Heart right ventricle (tissue), 16 donors: ENCODE results near the gene HRCT1. TPM values are rescaled to one million over a fixed set of nuclear protein-coding genes. Genes with fewer than 3 reads are reported as not detected.

Source experiments
- ATAC-seq, 8 donors: fragments of 200-7000 bp; cut with Tn5 transposase; one replicate each; pipeline ENCODE4 v1.9.1; 2020; ENCODE audit warnings: mild to moderate bottlenecking in 8 of 8, moderate library complexity in 8 of 8, moderate number of reproducible peaks in 1 of 8
- DNase-seq, 2 donors: peaks; one replicate each; pipeline ENCODE4 v3.0.0-alpha.2; 2020
- H3K27ac ChIP-seq, 10 donors: fragments of 200-600 bp; sonication (generic) in 2 of 10; one replicate each; pipeline versions ENCODE4 v1.5.0 to v1.8.0; 2020 to 2022; ENCODE audit warnings: mild to moderate bottlenecking in 3 of 10
- H3K27me3 ChIP-seq, 7 donors: fragments of 200-600 bp; one replicate each; pipeline ENCODE4 v1.8.0; 2021 to 2022; ENCODE audit warnings: mild to moderate bottlenecking in 2 of 7
- H3K36me3 ChIP-seq, 9 donors: fragments of 200-600 bp; sonication (generic) in 1 of 9; one replicate each; pipeline versions ENCODE4 v1.5.0 to v1.8.0; 2020 to 2022; ENCODE audit warnings: mild to moderate bottlenecking in 2 of 9
- H3K4me1 ChIP-seq, 9 donors: fragments of 200-600 bp; sonication (generic) in 1 of 9; one replicate each; pipeline versions ENCODE4 v1.5.0 to v1.8.0; 2020 to 2022; ENCODE audit warnings: mild to moderate bottlenecking in 4 of 9
- H3K4me3 ChIP-seq, 10 donors: fragments of 200-600 bp; sonication (generic) in 2 of 10; one replicate each; pipeline versions ENCODE4 v1.5.0 to v1.8.0; 2020 to 2022; ENCODE audit warnings: mild to moderate bottlenecking in 7 of 10, moderate library complexity in 2 of 10
- H3K9me3 ChIP-seq, 11 donors: fragments of 200-600 bp in 10 of 11; sonication (generic) in 2 of 11; one replicate each; pipeline versions ENCODE4 v1.5.0 to v1.8.0; 2013 to 2022; ENCODE audit warnings: mild to moderate bottlenecking in 2 of 11, control low read depth in 1 of 11, moderate library complexity in 1 of 11
- WGBS, 2 donors: extraction: QIAGEN DNeasy Blood & Tissue Kit; methylation state at CpG; one replicate each; pipeline ENCODE4 v1.1.7; 2013; ENCODE audit warnings: inconsistent platforms in 1 of 2; 5-methylcytosine and 5-hydroxymethylcytosine counted together
- intact Hi-C, 10 donors: fragments of 100-400 bp; cut with DNase I; formaldehyde crosslinking; loops; one replicate each; pipeline versions ENCODE4 v1.11.1 to v1.14.2; 2022
- long read RNA-seq, 3 donors: library from polyadenylated mRNA; unstranded; transcript quantifications; one replicate each; pipeline ENCODE4 v2.0.0, GENCODE V29; 2020 to 2021
- polyA plus RNA-seq, 2 donors: library from polyadenylated mRNA; stranded (reverse); fragments of 200-250 nt; gene quantifications; one replicate each; pipeline ENCODE4 v1.2.3, GENCODE V29; 2013
- total RNA-seq, 10 donors: library from RNA; stranded (reverse); fragmentation: NEBNext Ultra II Directional in 3 of 10; extraction: Animal tissue kit (Norgen Biotek cat#: 25700) in 3 of 10; gene quantifications; one replicate each; pipeline versions ENCODE4 v1.2.1 to v1.2.4, GENCODE V29; 2021 to 2023
- TF ChIP-seq, protein P1 (sequence below), 9 donors: fragments of 200-600 bp; sonication (generic) in 2 of 9; IDR thresholded peaks; one replicate each; pipeline versions ENCODE4 v1.5.0 to v1.8.0; 2021 to 2022; ENCODE audit warnings: antibody characterized with exemption in 9 of 9, mild to moderate bottlenecking in 5 of 9, moderate library complexity in 1 of 9
- donor health status: Arrhythmogenic right ventricular cardiomyopathy.
- donor health status: ischemic (EF 13 %, LVEDD 7.1; RV severe dilation, severe dysfunction).
- donor health status: healthy with polysubstance abuse.
- donor health status: DM: no; HTN: yes; CAD: no.
- donor health status: DM: no; HTN: no; CAD: no.
- donor health status: ischemic (EF 25% LVEDD 6.9; RV normal size, moderate dysfunction).
- donor health status: ischemic (EF 25% LVEDD 5.7; RV mildly dilated, moderate dysfunction).
- donor health status: healthy.
- donor health status: DM: yes; HTN: yes; CAD: no.
- donor health status: Ischemic cardiomyopathy.
- donor health status: ischemic (EF 35%, LVEDD 5.7; RV mildly dilated, moderate dysfunction).
- donor health status: nonischemic (EF 11% LVEDD 7.7; RV severe dilation, severe dysfunction).
- donor health status: DM: yes; HTN: yes; CAD: no.
- donor health status: PGD.
- donor health status: ischemic (EF 29% LVEDD 5.4; RV normal size, mild dysfunction).
- donor health status: nonischemic (EF 23%, LVEDD 6.1; RV moderate dilation, normal function).

HRCT1 gene
- total RNA-seq: 1 to 10 TPM; 1.5 to 6.1 (median 2.2) TPM
- polyA plus RNA-seq: 10 to 100 TPM in 1 of 2 donors, 1 to 10 TPM in 1; 7.2 to 13.9 TPM
- long read RNA-seq, donor 1, partial matches to known transcripts: 0 of 2 reads
- long read RNA-seq, donor 1, other reads (novel, unspliced or antisense): 0 of 2 reads
- long read RNA-seq, donor 2: 0 reads
- long read RNA-seq, donor 3: 0 reads

DNA sequence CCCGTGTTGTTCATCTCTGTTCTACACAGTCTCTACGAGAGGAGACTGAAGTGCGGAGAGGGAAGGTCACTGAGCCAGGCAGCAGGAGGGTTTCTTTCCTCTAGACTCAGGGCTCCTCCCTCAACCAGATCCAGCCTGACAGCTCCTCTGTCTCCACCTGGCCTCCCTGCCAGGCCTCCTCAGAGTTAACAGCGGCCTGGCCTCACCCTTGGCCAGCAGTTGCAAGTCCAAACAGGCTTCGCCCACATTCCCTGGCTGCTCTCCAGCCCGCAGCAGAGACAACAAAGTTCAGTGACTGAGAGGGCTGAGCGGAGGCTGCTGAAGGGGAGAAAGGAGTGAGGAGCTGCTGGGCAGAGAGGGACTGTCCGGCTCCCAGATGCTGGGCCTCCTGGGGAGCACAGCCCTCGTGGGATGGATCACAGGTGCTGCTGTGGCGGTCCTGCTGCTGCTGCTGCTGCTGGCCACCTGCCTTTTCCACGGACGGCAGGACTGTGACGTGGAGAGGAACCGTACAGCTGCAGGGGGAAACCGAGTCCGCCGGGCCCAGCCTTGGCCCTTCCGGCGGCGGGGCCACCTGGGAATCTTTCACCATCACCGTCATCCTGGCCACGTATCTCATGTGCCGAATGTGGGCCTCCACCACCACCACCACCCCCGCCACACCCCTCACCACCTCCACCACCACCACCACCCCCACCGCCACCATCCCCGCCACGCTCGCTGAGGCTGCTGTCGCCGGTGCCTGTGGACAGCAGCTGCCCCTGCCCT lies at the start of gene HRCT1:
TSS of gene HRCT1 (plus strand) at position 291 of the 768 bp plus-strand sequence. CDS start at position 377, 86 bp downstream.
- intact Hi-C loops: loop anchor here in 5 of 10 donors (2.0 to 10.0 kb wide), 2 partner anchors 39 to 251 kb away; partner anchors contain the start of genes CCDC107 (in 1 of the 5), RMRP (in 1 of the 5) and SIT1 (in 1 of the 5)
- peak within 1 kb of the TSS; percentile 84 to 98 (median 93) for H3K27ac ChIP-seq
- H3K4me1 ChIP-seq: peaks cover 31 to 83% (median 80%) of the 10 kb centered on the region in 9 donors
- DNase-seq (peak; percentile 91), ATAC-seq (peak; percentile 23 to 72 (median 53))
- H3K27me3 ChIP-seq: no peaks in the 10 kb centered on the region
- no peaks in the 10 kb centered on the region for H3K9me3 ChIP-seq
- TF ChIP-seq, protein P1, sequence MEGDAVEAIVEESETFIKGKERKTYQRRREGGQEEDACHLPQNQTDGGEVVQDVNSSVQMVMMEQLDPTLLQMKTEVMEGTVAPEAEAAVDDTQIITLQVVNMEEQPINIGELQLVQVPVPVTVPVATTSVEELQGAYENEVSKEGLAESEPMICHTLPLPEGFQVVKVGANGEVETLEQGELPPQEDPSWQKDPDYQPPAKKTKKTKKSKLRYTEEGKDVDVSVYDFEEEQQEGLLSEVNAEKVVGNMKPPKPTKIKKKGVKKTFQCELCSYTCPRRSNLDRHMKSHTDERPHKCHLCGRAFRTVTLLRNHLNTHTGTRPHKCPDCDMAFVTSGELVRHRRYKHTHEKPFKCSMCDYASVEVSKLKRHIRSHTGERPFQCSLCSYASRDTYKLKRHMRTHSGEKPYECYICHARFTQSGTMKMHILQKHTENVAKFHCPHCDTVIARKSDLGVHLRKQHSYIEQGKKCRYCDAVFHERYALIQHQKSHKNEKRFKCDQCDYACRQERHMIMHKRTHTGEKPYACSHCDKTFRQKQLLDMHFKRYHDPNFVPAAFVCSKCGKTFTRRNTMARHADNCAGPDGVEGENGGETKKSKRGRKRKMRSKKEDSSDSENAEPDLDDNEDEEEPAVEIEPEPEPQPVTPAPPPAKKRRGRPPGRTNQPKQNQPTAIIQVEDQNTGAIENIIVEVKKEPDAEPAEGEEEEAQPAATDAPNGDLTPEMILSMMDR (IDR thresholded peaks at IDR 0.05): no peak
- peak within 1 kb of the TSS in 9 of 10 donors; percentile 18 to 54 (median 37) for H3K4me3 ChIP-seq
- WGBS, 2 donors: 43 to 53% methylated on average over 29 to 30 of the region's 30 CpGs
- H3K36me3 ChIP-seq: no peaks in the 10 kb centered on the region

DNA sequence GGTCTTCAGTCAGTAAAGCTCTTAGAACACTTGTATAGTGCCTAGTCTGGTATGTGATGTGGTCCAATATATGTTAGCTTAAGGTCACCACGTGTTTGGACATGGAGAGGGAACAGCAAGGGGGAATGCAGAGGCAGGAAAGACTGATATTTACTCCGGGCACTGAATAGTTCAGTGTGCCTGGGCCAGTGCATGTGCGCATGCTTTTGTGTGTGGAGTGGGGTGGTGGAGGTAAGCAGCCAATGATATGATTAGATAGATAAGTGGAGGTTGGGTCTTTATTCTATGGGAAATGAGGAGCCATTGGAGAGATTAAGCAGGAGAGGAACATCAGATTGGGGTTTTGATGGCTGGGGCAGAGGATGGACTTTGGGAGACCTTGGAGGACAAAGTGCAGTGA lies 49.8 kb upstream of the HRCT1 start:
- Histone ChIP-seq H3K27me3 (peaks cover 0 to 77% (median 7%) of the 10 kb centered on the region in 7 donors), H3K9me3 (no peaks in the 10 kb centered on the region), H3K4me3 (no peak overlapping the region), H3K36me3 (peaks cover 0 to 16% (median 0%) of the 10 kb centered on the region in 9 donors), H3K27ac (no peak overlapping the region), H3K4me1 (peaks cover 0 to 16% (median 0%) of the 10 kb centered on the region in 9 donors)
- TF ChIP-seq, protein P1 (IDR thresholded peaks at IDR 0.05): no peak
- intact Hi-C loops: no loop called here
- ATAC-seq (no peak), DNase-seq (no peak)
- WGBS, 2 donors: 81% methylated on average over 3 of the region's 3 CpGs

DNA sequence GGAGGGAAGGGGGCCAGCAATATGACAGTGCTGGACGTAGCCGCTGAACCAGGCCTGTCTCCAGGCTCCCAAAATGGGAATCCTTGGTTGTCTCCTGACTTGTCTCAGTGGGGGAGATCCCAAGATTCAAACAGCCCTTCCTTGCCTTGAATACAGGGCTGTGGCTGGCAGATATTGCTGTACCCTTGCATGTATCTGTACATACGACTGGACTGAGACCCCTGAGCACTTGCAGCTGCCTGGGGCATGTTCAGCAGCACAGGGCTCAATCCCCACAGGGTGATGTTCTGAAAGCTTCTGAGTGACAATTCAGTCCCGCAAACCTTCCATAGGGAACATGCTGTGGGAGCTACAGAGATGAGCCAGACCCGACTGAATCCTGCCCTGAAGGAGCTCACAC lies 49.1 kb upstream of the HRCT1 start:
- no peak for ATAC-seq
- Histone ChIP-seq H3K4me1 (peaks cover 0 to 16% (median 0%) of the 10 kb centered on the region in 9 donors), H3K4me3 (no peak overlapping the region), H3K27me3 (peaks cover 0 to 77% (median 11%) of the 10 kb centered on the region in 7 donors), H3K9me3 (no peaks in the 10 kb centered on the region), H3K27ac (no peak overlapping the region), H3K36me3 (peaks cover 0 to 16% (median 0%) of the 10 kb centered on the region in 9 donors)
- TF ChIP-seq, protein P1 (IDR thresholded peaks at IDR 0.05): no peak
- DNase-seq: no peak
- intact Hi-C loops: no loop called here
- WGBS, 2 donors: 88 to 89% methylated on average over 5 of the region's 5 CpGs

DNA sequence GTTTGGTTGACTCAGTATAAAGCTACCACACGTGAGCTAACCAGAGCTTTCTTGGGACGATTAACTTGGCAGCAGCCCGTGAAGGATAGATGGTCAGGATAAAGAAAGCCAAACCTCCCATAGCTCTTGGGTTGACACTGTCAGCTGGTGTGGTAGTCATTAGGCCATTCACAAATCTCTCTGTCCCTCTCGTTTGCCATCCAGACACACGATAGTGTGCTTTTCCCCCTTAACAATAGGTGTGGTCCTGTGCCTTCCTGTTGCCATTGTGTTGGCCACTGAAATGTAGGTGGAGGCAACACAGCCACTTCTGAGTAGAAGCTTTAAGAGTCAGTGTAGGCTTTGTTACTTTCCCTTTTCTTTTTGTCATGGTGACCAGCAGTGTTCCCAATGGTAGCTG lies 47.5 kb upstream of the HRCT1 start:
- no peak overlapping the region for H3K4me3 ChIP-seq
- no peaks in the 10 kb centered on the region for H3K9me3 ChIP-seq
- H3K27ac ChIP-seq: no peak overlapping the region
- TF ChIP-seq, protein P1 (IDR thresholded peaks at IDR 0.05): no peak
- 71 to 78% methylated on average over 5 of the region's 5 CpGs for WGBS, 2 donors
- H3K36me3 ChIP-seq: peaks cover 0 to 8% (median 0%) of the 10 kb centered on the region in 9 donors
- ATAC-seq: peak in 3 of 8 donors; percentile 18 to 25 (median 22)
- no peak for DNase-seq
- H3K4me1 ChIP-seq: peaks cover 0 to 19% (median 0%) of the 10 kb centered on the region in 9 donors
- intact Hi-C loops: no loop called here
- H3K27me3 ChIP-seq: peaks cover 0 to 79% (median 5%) of the 10 kb centered on the region in 7 donors
